ENCODE results near the gene NCF2.

The NCF2 gene

DNA sequence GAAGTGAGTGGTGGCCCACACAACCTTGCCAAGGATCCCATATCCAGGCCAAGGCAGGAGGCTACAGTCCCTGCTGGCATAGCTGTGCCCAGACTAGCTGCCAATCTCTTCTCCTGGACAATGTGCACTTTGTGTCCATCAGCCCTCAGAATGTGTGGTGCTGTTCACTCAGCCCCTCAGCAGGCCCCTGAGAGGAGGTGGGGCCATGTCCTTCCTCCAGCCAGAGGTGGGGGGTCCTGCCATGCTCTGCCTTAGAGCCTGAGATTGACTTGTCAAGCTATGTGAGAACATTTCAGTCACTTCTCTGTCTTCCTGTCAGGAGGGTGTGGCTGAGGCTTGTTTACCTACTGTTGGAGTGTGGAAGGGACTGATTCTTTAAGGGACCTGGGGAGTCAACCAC is 1.4 kb downstream of the NCF2 start:
- intact Hi-C loops (cut with micrococcal nuclease) = loop anchor here (5.0 kb wide), 1 partner anchor 33 kb away; no protein-coding TSS in a partner anchor
- Mint-ChIP-seq H3K9me3 (no peaks in the 10 kb centered on the region), H3K27me3 (no peaks in the 10 kb centered on the region), H3K27ac (peak overlapping the region; percentile 95), H3K4me1 (ENCODE audit: low read depth) (peaks cover 51% of the 10 kb centered on the region), H3K36me3 (ENCODE audit: low read depth) (peaks cover 66% of the 10 kb centered on the region), H3K4me3 (peak overlapping the region; percentile 93)

DNA sequence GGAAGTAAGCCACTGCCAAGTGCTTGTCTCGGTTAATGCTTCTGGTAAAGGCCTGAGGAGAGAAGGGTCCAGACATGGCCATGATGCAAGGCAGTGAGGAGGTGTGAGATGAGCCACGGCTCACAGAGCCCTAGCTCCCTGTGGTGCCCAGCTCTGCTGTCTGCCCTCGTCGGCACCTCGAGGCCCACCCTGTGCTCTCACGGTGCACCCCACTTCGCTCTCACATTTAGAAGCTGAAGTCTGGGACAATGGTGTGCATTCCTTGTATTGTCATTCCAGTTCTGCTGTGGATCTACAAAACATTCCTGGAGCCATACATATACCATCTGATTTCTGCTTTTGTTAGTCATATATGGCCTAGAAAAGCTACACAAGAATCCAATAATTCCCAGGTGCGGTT is 3.3 kb downstream of the NCF2 start:
- no peaks in the 10 kb centered on the region for H3K27me3 Mint-ChIP-seq
- H3K4me1 Mint-ChIP-seq (ENCODE audit: low read depth) = peaks cover 51% of the 10 kb centered on the region
- H3K9me3 Mint-ChIP-seq = no peaks in the 10 kb centered on the region
- peak overlapping the region; percentile 78 for H3K4me3 Mint-ChIP-seq
- intact Hi-C loops (cut with micrococcal nuclease) = loop anchor here (5.0 kb wide), 1 partner anchor 35 kb away; no protein-coding TSS in a partner anchor
- H3K27ac Mint-ChIP-seq = peak overlapping the region; percentile 95
- peaks cover 85% of the 10 kb centered on the region for H3K36me3 Mint-ChIP-seq (ENCODE audit: low read depth)

DNA sequence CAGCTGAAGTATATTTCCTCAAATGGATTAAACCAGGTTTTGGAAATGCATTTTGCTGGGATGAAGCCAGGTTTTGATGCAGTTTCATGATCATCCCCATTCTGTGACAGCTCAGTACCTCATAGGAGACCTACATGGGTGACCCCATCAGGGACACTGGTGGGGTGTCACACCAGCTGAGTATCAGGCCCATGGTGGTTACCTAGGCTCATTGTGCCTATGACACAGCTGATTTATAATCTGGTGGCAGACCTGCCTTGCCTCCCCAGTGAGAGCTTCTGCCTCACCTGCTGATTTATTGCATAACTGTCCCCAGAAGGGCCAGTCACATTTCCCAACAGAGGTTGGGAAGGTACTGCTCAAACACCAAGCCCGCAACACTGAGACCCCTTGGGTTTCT is 3.8 kb downstream of the NCF2 start:
- intact Hi-C loops (cut with micrococcal nuclease) = loop anchor here (5.0 kb wide), 1 partner anchor 36 kb away; no protein-coding TSS in a partner anchor
- Mint-ChIP-seq H3K4me3 (peak overlapping the region; percentile 78), H3K9me3 (no peaks in the 10 kb centered on the region)

DNA sequence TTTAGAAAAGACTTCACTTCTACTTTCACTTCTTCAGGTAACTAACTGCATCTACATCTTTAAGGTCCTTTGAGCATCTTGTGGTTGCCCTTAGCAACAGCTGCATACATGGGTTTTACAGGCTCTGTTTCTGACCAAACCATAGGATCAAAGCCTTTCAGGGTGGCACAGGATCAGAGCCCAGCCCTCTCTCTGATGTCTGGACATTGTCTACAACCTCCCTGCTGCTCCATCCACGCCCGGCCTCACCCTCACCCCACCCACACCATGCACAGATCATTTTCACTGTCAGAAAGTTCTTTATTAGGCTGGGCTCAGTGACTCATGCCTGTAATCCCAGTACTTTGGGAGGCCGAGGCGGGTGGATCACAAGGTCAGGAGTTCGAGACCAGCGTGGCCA is 5.2 kb downstream of the NCF2 start:
- Mint-ChIP-seq H3K4me3 (peak overlapping the region; percentile 56), H3K9me3 (no peaks in the 10 kb centered on the region), H3K4me1 (ENCODE audit: low read depth) (peaks cover 60% of the 10 kb centered on the region), H3K27me3 (no peaks in the 10 kb centered on the region), H3K27ac (peak overlapping the region; percentile 95), H3K36me3 (ENCODE audit: low read depth) (peaks cover 100% of the 10 kb centered on the region)
- intact Hi-C loops (cut with micrococcal nuclease) = loop anchor here (5.0 kb wide), 1 partner anchor 37 kb away; no protein-coding TSS in a partner anchor

More for the DNA sequence above, 3.8 kb downstream of the NCF2 start:
- Mint-ChIP-seq H3K4me1 (ENCODE audit: low read depth) (peaks cover 55% of the 10 kb centered on the region), H3K36me3 (ENCODE audit: low read depth) (peaks cover 89% of the 10 kb centered on the region), H3K27me3 (no peaks in the 10 kb centered on the region), H3K27ac (peak overlapping the region; percentile 95)

DNA sequence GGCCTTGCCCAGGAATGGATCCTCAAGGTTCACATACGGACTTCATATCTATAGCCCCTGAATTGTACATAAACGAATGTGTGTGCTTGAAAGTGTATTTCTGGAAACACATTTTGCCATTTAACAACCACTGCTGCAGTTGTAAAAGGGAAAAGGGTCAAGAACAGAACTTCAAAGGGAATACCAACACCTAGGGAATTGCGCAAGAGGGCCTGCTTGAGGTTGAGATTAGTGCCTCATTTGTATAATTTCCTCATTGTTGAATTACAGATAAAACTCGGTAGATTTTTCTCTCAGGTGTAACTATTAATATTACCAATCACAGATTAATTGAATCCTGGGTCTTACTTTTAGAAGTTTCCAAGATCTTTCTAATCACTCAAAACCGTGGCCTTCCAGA is 6.1 kb downstream of the NCF2 start:
- H3K27ac Mint-ChIP-seq = peak overlapping the region; percentile 95
- intact Hi-C loops (cut with micrococcal nuclease) = loop anchor here (5.0 kb wide), 1 partner anchor 48 kb away; no protein-coding TSS in a partner anchor
- no peaks in the 10 kb centered on the region for H3K9me3 Mint-ChIP-seq
- H3K4me3 Mint-ChIP-seq = peak overlapping the region; percentile 63
- H3K4me1 Mint-ChIP-seq (ENCODE audit: low read depth) = peaks cover 67% of the 10 kb centered on the region
- no peaks in the 10 kb centered on the region for H3K27me3 Mint-ChIP-seq
- peaks cover 100% of the 10 kb centered on the region for H3K36me3 Mint-ChIP-seq (ENCODE audit: low read depth)

DNA sequence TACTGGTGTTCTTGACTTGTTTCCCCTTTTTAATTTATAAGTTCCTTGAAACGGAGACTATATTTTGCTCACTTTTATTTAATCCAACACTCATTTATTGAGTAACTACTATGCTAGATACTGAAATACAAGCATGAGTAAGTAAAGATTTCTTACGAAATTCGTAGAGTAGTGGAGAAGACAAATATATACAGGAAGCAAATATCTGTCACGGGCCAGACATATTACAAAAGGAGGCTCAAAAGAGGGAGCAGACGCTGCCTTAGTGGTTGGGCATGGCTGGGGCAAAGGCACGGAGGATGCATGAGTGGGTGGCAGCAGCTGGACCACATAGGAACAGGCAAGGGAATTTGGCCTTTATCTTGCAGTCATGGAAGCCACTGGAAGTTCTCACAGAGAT is 6.8 kb downstream of the NCF2 start:
- peak overlapping the region; percentile 63 for H3K4me3 Mint-ChIP-seq
- H3K4me1 Mint-ChIP-seq (ENCODE audit: low read depth) = peaks cover 74% of the 10 kb centered on the region
- H3K9me3 Mint-ChIP-seq = no peaks in the 10 kb centered on the region
- H3K27me3 Mint-ChIP-seq = no peaks in the 10 kb centered on the region
- H3K36me3 Mint-ChIP-seq (ENCODE audit: low read depth) = peaks cover 100% of the 10 kb centered on the region
- H3K27ac Mint-ChIP-seq = peak overlapping the region; percentile 95
- intact Hi-C loops (cut with micrococcal nuclease) = loop anchor here (5.0 kb wide), 1 partner anchor 49 kb away; no protein-coding TSS in a partner anchor

DNA sequence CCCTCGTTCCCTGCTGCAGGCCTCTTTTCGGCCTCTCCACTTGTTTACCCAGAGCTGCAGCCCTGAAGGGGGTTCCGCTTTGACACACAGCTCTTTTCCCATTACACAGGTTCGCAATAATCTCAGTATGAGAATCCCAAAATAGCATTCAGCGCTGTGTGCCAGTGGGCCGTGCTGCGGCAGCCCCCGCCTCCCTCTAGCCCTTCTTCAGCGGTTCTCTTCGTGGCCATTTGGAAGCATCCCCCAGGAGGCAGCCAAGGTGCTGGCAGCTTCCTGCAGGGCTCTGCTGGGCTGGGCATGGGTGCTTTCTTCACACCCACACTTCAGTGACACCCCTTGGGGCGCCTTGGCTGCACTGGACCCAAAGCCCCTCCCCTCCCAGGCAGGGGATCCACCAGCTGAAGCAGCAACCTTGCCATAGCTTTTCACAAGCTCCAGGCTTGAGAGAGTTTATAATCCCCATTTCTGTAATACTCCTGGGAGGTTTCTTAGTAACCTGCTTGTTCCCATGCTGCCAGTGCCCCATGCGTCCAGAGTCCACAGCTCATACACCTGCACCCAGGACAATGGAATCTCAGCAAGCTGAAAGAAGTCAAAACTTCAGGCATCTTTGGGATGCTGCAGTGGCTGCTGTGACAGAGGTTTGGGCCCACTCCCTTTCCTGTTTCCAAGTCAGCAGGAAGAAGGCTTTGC is 8.1 kb downstream of the NCF2 start:
- intact Hi-C loops (cut with micrococcal nuclease) = loop anchor here (5.0 kb wide), 1 partner anchor 50 kb away; no protein-coding TSS in a partner anchor
- Mint-ChIP-seq H3K9me3 (no peaks in the 10 kb centered on the region), H3K27me3 (no peaks in the 10 kb centered on the region), H3K4me3 (peak overlapping the region; percentile 64), H3K4me1 (ENCODE audit: low read depth) (peaks cover 85% of the 10 kb centered on the region), H3K36me3 (ENCODE audit: low read depth) (peaks cover 100% of the 10 kb centered on the region), H3K27ac (peak overlapping the region; percentile 95)

DNA sequence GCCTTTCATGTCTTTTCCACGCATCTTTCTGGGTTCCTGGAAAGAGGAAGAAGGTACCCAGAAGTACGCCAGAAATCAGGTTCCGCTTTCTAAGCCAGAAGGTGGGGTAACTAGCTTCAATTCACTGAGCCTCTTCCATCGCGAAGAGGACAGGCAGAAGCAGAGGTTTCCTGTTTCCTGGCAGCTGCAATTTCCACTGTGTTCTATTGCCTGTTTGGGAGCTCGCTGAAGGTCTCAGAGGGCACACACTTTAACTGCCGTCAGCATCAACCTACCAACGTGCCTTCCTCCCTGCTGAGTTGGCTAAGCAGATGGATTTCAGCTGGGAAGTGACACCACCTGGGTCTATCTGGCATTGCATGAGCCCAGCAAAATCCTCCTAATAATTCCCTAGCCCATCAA is 10.0 kb downstream of the NCF2 start:
- intact Hi-C loops (cut with micrococcal nuclease) = loop anchor here (1.0 to 5.0 kb wide), 3 partner anchors 10 to 52 kb away; partner anchors contain the start of gene NCF2
- H3K36me3 Mint-ChIP-seq (ENCODE audit: low read depth) = peaks cover 100% of the 10 kb centered on the region
- no peaks in the 10 kb centered on the region for H3K9me3 Mint-ChIP-seq
- H3K4me3 Mint-ChIP-seq = peak overlapping the region; percentile 50
- H3K27ac Mint-ChIP-seq = peak overlapping the region; percentile 95
- no peaks in the 10 kb centered on the region for H3K27me3 Mint-ChIP-seq
- peaks cover 92% of the 10 kb centered on the region for H3K4me1 Mint-ChIP-seq (ENCODE audit: low read depth)

DNA sequence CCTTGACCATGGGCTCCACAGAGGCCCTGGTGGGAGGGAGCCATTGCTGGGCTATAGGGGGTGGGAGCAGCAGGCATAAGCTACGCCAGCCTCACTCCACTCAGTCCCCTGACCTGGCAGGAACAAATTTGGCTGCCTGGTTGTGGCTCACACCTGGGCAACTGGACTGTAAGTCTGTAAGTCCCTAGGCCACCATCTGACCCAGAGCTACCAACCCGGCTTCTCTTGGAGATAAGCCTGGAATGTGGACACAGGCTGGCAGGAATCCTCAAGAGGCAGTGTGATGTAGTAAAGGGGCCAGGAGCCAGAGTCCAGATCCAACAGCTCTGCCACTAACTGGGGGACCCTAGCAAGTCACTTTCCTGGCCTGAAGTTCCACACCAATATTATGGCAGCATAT is 11.4 kb downstream of the NCF2 start:
- H3K9me3 Mint-ChIP-seq = no peaks in the 10 kb centered on the region
- H3K27me3 Mint-ChIP-seq = no peaks in the 10 kb centered on the region
- intact Hi-C loops (cut with micrococcal nuclease) = no loop called here
- H3K36me3 Mint-ChIP-seq (ENCODE audit: low read depth) = peaks cover 100% of the 10 kb centered on the region
- peak overlapping the region; percentile 95 for H3K27ac Mint-ChIP-seq
- H3K4me3 Mint-ChIP-seq = peak overlapping the region; percentile 20
- peaks cover 91% of the 10 kb centered on the region for H3K4me1 Mint-ChIP-seq (ENCODE audit: low read depth)

DNA sequence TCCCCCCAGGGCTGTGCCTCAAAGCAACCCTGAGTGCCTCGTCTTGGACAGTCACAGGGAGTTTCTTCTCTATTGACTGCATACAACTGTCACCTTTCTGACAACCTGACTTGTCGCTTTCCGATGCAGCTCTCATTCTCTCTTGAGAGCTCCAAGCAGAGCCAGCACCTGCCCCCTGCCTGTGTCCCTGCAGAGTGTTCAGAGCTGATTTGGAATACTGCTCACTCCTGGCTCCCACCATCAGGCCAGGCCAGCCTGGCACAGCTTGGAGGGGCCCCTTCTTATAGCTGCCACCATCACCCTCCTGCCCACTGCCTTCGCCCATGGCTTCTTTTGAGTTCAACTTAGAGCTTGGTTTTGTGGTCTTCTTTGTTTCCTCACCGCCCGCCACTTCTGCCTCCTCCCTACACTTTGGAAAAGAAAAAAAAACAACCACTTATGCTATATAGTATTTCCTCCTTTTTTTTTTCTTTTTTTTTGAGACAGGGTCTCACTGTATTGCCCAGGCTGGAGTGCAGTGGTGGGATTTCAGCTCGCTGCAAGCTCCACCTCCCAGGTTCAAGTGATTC is 12.3 kb downstream of the NCF2 start:
- Mint-ChIP-seq H3K27ac (peak overlapping the region; percentile 95), H3K4me3 (peak overlapping the region; percentile 61), H3K27me3 (no peaks in the 10 kb centered on the region), H3K4me1 (ENCODE audit: low read depth) (peaks cover 90% of the 10 kb centered on the region), H3K36me3 (ENCODE audit: low read depth) (peaks cover 100% of the 10 kb centered on the region), H3K9me3 (no peaks in the 10 kb centered on the region)
- intact Hi-C loops (cut with micrococcal nuclease) = no loop called here

DNA sequence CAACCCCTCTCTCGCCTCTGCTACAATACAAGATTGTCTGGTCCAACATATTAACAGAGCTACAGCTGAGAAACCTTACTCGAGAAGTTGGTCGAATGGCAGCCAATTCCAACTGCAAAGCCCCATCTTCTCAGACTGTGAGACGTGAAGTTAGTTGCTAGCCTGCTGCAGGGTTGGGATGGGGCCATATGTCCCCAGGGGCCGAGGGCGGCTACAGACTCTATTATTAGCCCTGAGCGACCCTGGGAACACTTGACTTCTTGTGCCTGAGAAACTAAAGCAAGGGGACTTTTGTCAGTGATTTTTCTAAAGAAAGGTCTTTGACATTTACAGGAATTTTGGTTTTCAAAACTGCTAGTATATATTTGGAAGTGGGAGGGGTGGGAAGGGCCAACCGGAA is 13.7 kb downstream of the NCF2 start:
- H3K27ac Mint-ChIP-seq = peak overlapping the region; percentile 86
- peak overlapping the region; percentile 37 for H3K4me3 Mint-ChIP-seq
- H3K36me3 Mint-ChIP-seq (ENCODE audit: low read depth) = peaks cover 100% of the 10 kb centered on the region
- no peaks in the 10 kb centered on the region for H3K9me3 Mint-ChIP-seq
- no peaks in the 10 kb centered on the region for H3K27me3 Mint-ChIP-seq
- intact Hi-C loops (cut with micrococcal nuclease) = no loop called here
- H3K4me1 Mint-ChIP-seq (ENCODE audit: low read depth) = peaks cover 90% of the 10 kb centered on the region

DNA sequence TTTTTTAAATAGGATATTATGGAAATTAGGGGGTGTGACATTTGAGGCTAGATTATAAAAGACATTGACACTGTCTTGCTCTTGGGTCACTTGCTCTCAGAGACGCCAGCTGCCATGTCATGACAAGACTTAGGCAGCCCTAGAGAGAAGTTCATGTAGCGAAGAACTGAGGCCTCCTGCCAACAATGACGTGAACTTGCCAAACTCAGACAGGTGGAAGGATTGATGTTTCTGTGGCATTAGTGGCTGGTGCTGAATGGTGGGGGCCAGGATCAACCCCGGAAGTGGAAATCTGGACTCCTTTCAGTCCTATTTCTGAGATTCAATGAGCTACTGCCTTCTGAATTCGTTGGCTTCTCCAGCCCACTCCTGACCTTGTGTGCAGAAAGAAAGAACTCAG is 14.7 kb downstream of the NCF2 start:
- Mint-ChIP-seq H3K4me3 (no peak overlapping the region), H3K36me3 (ENCODE audit: low read depth) (peaks cover 100% of the 10 kb centered on the region), H3K27ac (peak overlapping the region; percentile 86), H3K9me3 (no peaks in the 10 kb centered on the region), H3K27me3 (no peaks in the 10 kb centered on the region), H3K4me1 (ENCODE audit: low read depth) (peaks cover 90% of the 10 kb centered on the region)
- intact Hi-C loops (cut with micrococcal nuclease) = no loop called here

DNA sequence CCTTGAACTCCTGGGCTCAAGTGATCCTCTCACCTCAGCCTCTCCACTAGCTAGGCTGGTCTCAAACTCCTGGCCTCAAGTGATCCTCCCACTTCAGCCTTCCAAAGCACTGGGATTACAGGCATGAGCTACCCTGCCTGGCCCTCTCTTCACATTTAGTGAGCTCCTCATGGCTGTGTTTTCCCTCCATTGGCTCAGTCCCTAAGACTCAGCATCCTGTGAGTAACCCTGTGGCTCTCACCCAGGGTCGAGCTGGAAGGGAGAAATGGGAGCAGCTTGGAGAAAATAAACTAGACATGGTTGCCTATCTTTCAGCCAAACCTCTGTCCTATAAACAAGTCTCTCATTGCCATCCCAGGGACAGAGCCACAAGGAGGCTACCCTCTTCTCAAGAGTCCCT is 17.5 kb downstream of the NCF2 start:
- Mint-ChIP-seq H3K27me3 (no peaks in the 10 kb centered on the region), H3K36me3 (ENCODE audit: low read depth) (peaks cover 100% of the 10 kb centered on the region), H3K4me3 (no peak overlapping the region), H3K27ac (peak overlapping the region; percentile 86), H3K9me3 (no peaks in the 10 kb centered on the region), H3K4me1 (ENCODE audit: low read depth) (peaks cover 92% of the 10 kb centered on the region)
- intact Hi-C loops (cut with micrococcal nuclease) = no loop called here

DNA sequence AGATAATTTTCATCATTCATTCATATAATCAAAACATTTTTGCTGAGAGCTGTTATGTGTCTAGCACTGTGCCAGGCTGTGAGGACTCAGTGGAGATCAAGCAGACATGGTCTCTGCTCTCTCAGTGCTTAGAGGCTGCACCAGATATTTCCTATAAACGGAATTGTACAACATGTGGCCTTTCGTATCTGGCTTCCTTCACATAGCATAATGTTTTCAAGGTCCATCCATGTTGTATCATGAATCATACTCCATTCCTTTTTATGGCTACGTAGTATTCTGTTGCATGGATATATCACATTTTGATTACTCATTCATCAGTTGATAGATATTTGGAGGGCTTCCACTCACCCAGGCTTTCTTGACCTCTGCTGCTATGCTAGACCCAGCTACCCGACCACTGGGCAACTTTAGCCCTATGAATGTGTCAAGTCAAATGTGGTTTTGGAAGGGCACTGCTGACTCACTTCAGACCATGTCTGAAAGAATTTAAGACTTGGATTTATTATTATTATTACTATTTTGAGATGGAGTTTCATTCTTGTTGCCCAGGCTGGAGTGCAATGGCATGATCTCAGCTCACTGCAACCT is 18.5 kb downstream of the NCF2 start:
- H3K9me3 Mint-ChIP-seq = no peaks in the 10 kb centered on the region
- peak overlapping the region; percentile 86 for H3K27ac Mint-ChIP-seq
- no peak overlapping the region for H3K4me3 Mint-ChIP-seq
- intact Hi-C loops (cut with micrococcal nuclease) = no loop called here
- peaks cover 92% of the 10 kb centered on the region for H3K4me1 Mint-ChIP-seq (ENCODE audit: low read depth)
- no peaks in the 10 kb centered on the region for H3K27me3 Mint-ChIP-seq
- peaks cover 100% of the 10 kb centered on the region for H3K36me3 Mint-ChIP-seq (ENCODE audit: low read depth)
